HG03521 (cell line): ENCODE measurements around the gene GINS1.

Experiments used
- ATAC-seq: cut with Tn5 transposase; IDR thresholded peaks from one replicate; pipeline ENCODE4 v1.9.1; 2021; ENCODE audit warnings: mild to moderate bottlenecking, moderate library complexity; ENCODE audit not compliant: unreplicated experiment

The GINS1 gene

DNA sequence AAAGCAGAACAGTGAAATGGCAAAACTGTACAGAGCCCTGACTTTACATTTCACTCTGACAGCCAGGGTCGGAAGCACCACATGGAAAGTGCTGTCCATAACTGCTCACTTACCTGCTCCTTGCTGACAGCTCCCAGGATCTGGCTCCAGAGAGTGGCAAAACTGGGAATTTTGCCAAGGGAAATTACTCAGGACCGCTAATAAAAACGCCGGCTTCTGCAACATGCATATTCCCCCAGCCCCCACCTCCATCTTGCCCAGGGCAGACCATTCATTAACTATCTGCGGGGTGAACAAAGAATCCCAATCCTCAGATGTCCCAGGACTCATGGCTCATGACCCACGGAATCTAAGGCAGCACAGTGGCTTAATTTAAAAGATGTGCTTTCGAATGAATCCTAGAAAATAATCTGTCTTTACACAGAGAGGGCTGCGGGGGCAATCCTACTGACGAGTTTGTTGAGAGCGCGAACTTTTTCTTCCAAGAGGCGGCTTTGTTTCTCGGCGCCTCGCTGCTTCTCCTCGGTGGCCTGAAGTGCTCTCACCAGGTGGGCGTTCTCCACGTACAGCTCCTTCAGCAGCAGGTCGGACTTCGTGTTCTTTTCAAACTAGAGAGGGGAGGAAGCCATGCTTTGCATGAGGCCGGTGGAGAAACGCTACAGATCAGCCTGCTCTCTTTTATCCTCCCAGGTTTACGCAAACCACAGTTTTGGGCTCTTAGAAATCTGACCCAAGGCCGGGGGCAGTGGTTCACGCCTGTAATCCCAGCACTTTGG lies 45.8 kb downstream of the GINS1 start:
- ATAC-seq, result no peak

- ATAC-seq, result no peak
These were observed 46.9 kb downstream of the GINS1 start for GRCh38 chr20:25454153-25454900.

DNA sequence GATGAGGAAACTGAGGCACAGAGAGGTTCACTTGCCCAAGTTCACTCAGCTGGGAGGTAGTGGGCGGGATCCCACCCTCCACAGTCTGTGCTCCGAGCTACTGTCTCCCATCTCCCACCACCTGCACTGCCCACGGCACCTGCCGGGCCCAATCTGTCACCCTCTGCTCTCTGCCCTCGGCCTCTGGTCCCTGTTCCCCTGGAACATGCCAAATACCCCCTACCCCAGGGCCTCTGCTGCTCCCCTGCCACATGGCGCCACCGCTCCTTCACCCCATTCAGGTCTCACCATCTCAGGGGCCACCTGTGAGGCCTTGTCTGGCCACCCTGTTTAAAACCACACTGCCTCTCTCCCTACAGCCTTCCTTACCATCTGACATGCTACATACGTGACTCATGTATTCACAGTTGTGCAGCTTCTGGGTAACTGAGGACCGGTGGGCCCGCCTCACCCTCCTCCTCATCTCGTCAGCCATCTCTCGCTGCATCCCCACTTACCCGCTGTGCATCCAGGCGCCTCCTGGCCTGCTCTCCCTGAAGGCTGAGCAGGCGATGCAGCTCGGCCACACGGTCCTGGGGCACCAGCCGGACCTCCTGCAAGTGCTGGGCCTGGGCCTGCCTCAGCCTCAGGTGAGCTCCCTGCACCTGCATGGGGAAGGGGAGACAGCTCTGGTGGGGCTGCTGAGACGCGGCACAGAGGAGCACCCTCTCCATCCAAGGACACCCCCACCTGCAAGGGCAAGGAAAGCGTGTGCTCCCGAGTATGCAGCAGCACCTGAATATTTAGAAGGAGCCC lies 50.6 kb downstream of the GINS1 start:
- no peak for ATAC-seq

GRCh38 chr20:25459111-25459830 lies 51.8 kb downstream of the GINS1 start:
- ATAC-seq, result no peak

DNA sequence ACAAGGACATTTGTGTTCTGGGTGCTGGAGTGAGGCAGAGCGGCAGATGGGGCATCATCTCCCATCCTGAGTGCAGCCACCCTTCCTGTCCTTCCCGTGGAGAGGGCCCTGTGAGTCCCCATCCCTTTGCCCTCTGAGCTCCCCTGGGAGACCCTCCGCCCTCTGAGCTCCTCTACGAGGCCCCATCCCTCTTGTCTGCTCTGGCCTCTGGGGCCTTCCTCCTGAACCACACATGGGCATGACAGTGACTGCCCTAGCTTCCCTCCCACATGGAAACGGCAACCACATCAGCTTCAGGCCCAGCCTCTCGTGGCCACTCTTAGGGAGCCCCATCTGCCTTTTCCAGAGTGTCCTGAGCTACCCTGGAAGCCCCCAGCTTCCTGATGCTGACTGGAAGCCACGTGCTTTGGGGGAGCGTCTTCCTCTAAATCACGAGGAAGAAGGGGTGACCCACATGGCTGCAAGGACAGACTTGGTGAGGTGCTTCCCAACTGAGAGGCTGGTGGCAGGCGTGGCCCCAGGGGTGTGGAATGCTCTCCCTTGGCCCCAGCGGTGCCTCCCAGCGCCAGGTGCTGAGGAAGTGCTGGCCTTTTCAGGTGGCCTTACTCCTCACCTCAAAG lies 52.6 kb downstream of the GINS1 start:
- ATAC-seq, result no peak

- no peak for ATAC-seq
These were observed 53.2 kb downstream of the GINS1 start for GRCh38 chr20:25460566-25461280.

GRCh38 chr20:25461281-25461650 lies 53.8 kb downstream of the GINS1 start:
- no peak for ATAC-seq

GRCh38 chr20:25461786-25462545 lies 54.5 kb downstream of the GINS1 start:
- ATAC-seq, result no peak

DNA sequence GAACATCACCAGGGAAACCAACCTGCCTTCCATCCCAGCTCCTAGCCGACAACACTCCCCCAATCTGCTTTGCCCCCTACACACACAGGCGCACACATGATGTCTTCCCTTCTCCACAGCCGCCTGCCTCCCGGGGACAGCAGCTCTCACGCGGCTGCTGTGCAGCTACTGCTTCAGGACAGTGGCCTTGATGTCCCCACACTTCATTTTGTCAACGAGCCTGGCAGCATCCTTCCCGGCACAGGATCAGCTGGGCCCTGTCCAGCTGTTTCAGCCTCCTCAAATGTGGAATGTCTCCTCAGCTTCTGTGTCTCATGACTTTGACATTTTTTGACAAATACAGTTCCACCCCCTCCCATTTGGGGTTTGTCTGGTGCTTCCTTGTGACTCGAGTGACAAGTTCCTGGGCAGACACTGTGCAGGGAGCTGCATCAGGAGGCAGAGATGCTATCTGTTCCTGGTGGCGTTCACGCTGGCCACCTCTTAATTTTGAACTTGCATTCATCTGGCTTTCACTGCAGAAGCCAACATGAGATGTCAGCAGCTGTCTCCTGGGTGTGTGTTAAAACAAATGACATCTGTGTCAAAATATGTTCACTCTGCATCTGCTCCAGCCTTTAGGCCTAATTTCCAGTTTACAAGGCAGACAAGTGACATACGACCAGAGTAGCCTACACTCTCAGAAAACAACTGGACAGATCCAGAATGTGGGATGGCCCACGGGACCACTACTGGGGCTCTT lies 57.2 kb downstream of the GINS1 start:
- no peak for ATAC-seq

GRCh38 chr20:25465243-25466135 lies 58.0 kb downstream of the GINS1 start:
- ATAC-seq, result no peak

GRCh38 chr20:25466846-25467245 lies 59.4 kb downstream of the GINS1 start:
- ATAC-seq, result no peak

DNA sequence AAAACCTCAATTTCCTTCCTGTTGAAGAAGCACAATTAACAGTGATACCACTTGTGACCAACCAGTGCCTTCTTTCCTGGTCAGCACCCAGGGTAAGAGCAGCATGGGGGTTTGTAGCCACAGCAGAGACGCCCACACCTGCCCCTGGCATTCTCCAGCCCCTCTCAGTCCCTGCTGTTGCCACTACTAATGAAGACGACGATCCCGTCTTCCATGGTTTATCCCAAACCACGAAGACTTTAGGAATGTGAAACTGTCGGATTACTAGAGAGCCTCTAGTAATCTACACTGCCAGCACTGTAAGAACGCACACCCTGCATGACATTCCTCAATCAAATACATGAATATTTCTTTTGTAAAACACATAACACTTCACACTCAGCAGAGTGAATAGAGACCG lies 60.0 kb downstream of the GINS1 start:
- ATAC-seq, result no peak

DNA sequence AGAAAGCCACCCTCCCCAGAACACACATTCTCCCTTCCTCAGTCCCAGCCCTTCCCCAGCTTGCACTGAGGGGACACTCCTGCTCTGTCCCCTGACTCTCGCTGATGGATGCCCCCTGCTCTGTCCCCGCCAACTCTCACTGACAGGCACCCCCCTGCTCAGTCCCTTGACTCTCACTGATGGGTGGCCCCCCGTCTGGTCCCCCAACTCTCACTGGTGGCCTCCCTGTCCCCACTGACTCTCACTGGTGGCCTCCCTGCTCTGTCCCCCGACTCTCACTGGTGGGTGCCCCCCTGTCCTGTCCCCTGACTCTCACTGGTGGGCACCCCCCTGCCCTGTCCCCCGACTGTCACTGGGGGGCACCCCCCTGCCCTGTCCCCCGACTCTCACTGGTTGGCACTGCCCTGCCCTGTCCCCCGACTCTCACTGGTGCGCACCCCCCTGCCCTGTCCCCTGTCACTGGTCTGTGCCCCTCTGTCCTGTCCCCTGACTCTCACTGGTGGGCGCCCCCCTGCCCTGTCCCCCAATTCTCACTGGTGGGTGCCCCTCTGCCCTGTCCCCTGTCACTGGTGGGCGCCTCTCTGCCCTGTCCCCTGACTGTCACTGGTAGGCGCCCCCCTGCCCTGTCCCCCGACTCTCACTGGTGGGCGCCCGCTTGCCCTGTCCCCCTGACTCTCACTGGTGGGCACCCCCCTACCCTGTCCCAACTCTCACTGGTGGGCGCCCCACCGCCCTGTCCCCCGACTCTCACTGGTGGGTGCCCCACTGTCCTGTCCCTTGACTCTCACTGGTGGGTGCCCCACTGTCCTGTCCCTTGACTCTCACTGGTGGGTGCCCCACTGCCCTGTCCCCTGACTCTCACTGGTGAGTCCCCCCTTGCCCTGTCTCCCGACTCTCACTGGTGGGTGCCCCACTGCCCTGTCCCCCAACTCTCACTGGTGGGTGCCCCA lies 60.9 kb downstream of the GINS1 start:
- ATAC-seq, result no peak

- ATAC-seq, result no peak
These were observed 62.1 kb downstream of the GINS1 start for GRCh38 chr20:25469558-25469957.

DNA sequence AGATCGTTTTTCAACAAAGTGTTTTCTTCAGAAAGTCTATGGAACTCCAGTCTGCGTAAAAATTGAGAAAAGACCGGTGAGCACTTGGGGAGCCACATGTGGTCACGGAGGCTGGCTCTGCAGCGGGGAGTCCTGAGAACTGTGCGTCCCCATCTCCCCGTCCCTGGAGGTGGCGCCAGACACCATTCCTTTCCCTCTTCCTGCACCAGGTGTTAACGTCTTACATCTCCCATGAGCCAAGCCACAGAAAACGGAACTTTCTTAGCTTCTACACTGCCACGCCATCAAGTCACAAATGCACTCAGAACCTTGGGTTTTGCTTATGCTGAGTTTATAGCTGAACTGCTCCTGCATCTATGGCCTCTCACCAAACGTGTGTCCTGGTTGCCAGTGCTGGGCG lies 62.6 kb downstream of the GINS1 start:
- no peak for ATAC-seq

GRCh38 chr20:25471020-25471419 lies 63.5 kb downstream of the GINS1 start:
- no peak for ATAC-seq
